IMR-90 (cell line): Measurements from ENCODE around the gene MDM1.

Experiments
- BHLHE40 ChIP-seq: fragments of 150-350 bp; IDR thresholded peaks from 2 replicates; pipeline ENCODE4 v1.6.1; 2016; ENCODE audit warnings: mild to moderate bottlenecking, low read depth, low read length
- CEBPB ChIP-seq: IDR thresholded peaks from 2 replicates; pipeline ENCODE4 v1.6.1; 2012; ENCODE audit warnings: low read depth, low read length, improper control_type of control experiment
- CHD1 ChIP-seq: IDR thresholded peaks from 2 replicates; pipeline ENCODE4 v1.6.1; 2012; ENCODE audit warnings: low read depth, low read length, improper control_type of control experiment
- MAZ ChIP-seq: IDR thresholded peaks from 2 replicates; pipeline ENCODE4 v1.6.1; 2012; ENCODE audit warnings: low read depth, mild to moderate bottlenecking, low read length, improper control_type of control experiment, moderate library complexity, borderline replicate concordance
- NFE2L2 ChIP-seq: fragments of 150-350 bp; IDR thresholded peaks from 2 replicates; pipeline ENCODE4 v1.6.1; 2016; ENCODE audit warnings: low read depth, mild to moderate bottlenecking, low read length
- POLR2A ChIP-seq: IDR thresholded peaks from 2 replicates; pipeline ENCODE4 v1.6.1; 2012; ENCODE audit warnings: mild to moderate bottlenecking, low read depth, low read length
- RCOR1 ChIP-seq: IDR thresholded peaks from 2 replicates; pipeline ENCODE4 v1.6.1; 2012; ENCODE audit warnings: mild to moderate bottlenecking, low read length, improper control_type of control experiment; ENCODE audit not compliant: insufficient replicate concordance
- RFX5 ChIP-seq: IDR thresholded peaks from 2 replicates; pipeline ENCODE4 v1.8.0; 2012; ENCODE audit warnings: low read depth, mild to moderate bottlenecking, low read length, moderate library complexity
- SMC3 ChIP-seq: fragments of 150-350 bp; IDR thresholded peaks from 2 replicates; pipeline ENCODE4 v1.6.1; 2016; ENCODE audit warnings: low read depth, mild to moderate bottlenecking, antibody characterized with exemption, low read length, moderate library complexity
- TF ChIP-seq, protein P1 (sequence below): conservative IDR thresholded peaks from 2 replicates; pipeline ENCODE4 v1.5.1; 2012; ENCODE audit warnings: mild to moderate bottlenecking, low read depth, low read length, improper control_type of control experiment
- TF ChIP-seq, protein P2 (sequence below): fragments of 150-350 bp; IDR thresholded peaks from 2 replicates; pipeline ENCODE4 v1.6.1; 2016; ENCODE audit warnings: low read depth, mild to moderate bottlenecking, low read length, moderate library complexity, borderline replicate concordance
- TF ChIP-seq, protein P3 (sequence below): fragments of 150-350 bp; IDR thresholded peaks from 2 replicates; pipeline ENCODE4 v1.6.1; 2017; ENCODE audit warnings: mild to moderate bottlenecking, antibody characterized with exemption, low read length, low read depth

DNA sequence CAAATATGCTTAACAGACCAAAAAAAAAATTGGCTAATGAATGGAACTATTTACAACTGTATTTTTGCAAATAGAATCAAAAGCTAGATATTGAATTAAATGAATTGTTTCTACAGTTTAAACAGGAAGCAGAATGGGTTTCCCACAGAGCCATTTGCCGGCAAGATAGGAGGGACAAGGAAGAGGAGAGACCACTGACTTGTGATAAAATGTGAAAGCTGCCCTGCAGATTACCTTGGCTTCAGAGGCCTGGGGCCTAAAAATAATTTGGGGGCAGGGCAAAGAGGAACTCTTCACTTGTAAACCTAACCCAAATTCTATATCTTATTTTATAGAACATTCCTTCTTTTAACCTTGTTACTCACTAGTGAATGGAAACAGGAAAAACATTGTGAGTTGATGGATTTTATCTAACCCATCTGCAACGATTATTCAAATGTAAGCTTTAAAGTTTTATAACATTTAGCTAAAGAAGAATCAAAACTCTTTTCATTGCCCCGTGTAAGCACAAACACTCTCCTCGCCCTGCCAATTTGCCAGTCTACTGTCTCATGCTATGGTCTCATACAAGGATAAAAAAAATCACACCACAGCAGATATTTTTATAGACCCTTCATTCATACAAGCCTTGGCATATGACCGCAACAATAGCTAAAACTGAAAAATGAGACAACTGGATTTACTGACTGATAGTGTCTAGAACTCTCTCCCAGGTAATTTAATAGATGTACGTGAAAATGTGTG is 49.5 kb upstream of the MDM1 start:
- TF ChIP-seq, protein P1, sequence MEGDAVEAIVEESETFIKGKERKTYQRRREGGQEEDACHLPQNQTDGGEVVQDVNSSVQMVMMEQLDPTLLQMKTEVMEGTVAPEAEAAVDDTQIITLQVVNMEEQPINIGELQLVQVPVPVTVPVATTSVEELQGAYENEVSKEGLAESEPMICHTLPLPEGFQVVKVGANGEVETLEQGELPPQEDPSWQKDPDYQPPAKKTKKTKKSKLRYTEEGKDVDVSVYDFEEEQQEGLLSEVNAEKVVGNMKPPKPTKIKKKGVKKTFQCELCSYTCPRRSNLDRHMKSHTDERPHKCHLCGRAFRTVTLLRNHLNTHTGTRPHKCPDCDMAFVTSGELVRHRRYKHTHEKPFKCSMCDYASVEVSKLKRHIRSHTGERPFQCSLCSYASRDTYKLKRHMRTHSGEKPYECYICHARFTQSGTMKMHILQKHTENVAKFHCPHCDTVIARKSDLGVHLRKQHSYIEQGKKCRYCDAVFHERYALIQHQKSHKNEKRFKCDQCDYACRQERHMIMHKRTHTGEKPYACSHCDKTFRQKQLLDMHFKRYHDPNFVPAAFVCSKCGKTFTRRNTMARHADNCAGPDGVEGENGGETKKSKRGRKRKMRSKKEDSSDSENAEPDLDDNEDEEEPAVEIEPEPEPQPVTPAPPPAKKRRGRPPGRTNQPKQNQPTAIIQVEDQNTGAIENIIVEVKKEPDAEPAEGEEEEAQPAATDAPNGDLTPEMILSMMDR: no peak
- TF ChIP-seq POLR2A: no peak
- TF ChIP-seq RFX5: no peak
- TF ChIP-seq NFE2L2: no peak
- no peak for TF ChIP-seq CHD1
- TF ChIP-seq, protein P2, sequence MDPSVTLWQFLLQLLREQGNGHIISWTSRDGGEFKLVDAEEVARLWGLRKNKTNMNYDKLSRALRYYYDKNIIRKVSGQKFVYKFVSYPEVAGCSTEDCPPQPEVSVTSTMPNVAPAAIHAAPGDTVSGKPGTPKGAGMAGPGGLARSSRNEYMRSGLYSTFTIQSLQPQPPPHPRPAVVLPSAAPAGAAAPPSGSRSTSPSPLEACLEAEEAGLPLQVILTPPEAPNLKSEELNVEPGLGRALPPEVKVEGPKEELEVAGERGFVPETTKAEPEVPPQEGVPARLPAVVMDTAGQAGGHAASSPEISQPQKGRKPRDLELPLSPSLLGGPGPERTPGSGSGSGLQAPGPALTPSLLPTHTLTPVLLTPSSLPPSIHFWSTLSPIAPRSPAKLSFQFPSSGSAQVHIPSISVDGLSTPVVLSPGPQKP: no peak
- no peak for TF ChIP-seq RCOR1
- no peak for TF ChIP-seq BHLHE40
- TF ChIP-seq, protein P3, sequence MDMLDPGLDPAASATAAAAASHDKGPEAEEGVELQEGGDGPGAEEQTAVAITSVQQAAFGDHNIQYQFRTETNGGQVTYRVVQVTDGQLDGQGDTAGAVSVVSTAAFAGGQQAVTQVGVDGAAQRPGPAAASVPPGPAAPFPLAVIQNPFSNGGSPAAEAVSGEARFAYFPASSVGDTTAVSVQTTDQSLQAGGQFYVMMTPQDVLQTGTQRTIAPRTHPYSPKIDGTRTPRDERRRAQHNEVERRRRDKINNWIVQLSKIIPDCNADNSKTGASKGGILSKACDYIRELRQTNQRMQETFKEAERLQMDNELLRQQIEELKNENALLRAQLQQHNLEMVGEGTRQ: no peak
- no peak for TF ChIP-seq CEBPB
- TF ChIP-seq SMC3: no peak
- no peak for TF ChIP-seq MAZ
